HEK293T (cell line): ENCODE data around the gene ZNF831.

Experiments
- CTBP1 ChIP-seq: fragments of 450-650 bp; IDR thresholded peaks from 2 replicates; pipeline ENCODE4 v1.6.1; 2016; ENCODE audit warnings: borderline replicate concordance
- ELF4 ChIP-seq: fragments of 450-650 bp; IDR thresholded peaks from 2 replicates; pipeline ENCODE4 v1.6.1; 2017; ENCODE audit warnings: antibody characterized with exemption
- FOXA1 ChIP-seq: fragments of 450-650 bp; IDR thresholded peaks from 2 replicates; pipeline ENCODE4 v1.6.1; 2016; ENCODE audit warnings: mild to moderate bottlenecking
- FOXK2 ChIP-seq: fragments of 450-650 bp; IDR thresholded peaks from 2 replicates; pipeline ENCODE4 v1.6.1; 2016; ENCODE audit warnings: mild to moderate bottlenecking

DNA sequence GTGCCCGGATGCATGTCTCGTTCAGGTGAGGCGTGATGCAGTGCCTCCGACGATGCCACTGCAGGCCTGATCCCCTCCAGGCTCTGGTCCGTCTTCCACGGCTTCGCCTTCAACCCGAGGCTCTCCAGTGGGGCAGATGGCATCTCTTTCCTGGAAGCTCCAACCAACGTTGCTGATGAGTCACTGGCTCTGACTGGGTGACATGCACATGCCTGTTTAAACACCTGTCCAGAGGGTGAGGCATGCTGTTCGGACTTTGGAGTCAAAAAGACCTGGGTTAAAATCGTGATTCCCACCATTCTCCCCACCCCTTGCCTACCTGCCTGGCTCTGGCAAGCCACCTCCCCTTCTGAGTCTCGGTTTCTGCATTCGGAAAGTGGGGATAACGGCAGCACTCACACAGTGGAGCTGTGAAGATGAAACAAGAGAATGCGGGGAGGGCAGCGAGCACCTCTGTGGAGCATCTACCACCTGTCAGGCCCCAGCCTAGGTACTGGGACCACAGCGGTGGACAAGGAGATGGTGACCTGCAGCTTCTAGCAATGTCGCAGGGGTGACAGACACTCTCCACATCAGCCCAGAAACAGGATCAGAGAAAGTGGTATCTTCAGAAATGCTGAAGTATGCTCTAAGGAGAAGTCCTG lies 128.2 kb downstream of the ZNF831 start:
- TF ChIP-seq FOXA1 (no peak), ELF4 (no peak), CTBP1 (no peak), FOXK2 (no peak)
